Retinal pigment epithelial cell (primary cell): ENCODE measurements around the gene ASMT.

Experiments used
- DNase-seq: peaks from one replicate; pipeline ENCODE4 v3.0.0-alpha.2; 2010; ENCODE audit warnings: low read depth
- H3K4me3 ChIP-seq: 2 replicates; pipeline ENCODE4 v1.5.1; 2011; ENCODE audit warnings: mild to moderate bottlenecking, low read length, control low read depth, moderate library complexity
- CTCF ChIP-seq: conservative IDR thresholded peaks from 2 replicates; pipeline ENCODE4 v1.5.1; 2011; ENCODE audit warnings: low read depth, low read length, control low read depth, inconsistent platforms

The ASMT gene

GRCh38 chrX:1659664-1660461, 45.0 kb downstream of the ASMT start:
- no peak for DNase-seq
- no peak for TF ChIP-seq CTCF
- H3K4me3 ChIP-seq = no peak overlapping the region

- TF ChIP-seq CTCF = no peak
- no peak overlapping the region for H3K4me3 ChIP-seq
- no peak for DNase-seq
These were observed 46.4 kb downstream of the ASMT start for GRCh38 chrX:1661048-1661921.

- TF ChIP-seq CTCF = no peak
- DNase-seq = no peak
- H3K4me3 ChIP-seq = no peak overlapping the region
These were observed 47.0 kb downstream of the ASMT start for GRCh38 chrX:1661922-1662221.

GRCh38 chrX:1667566-1667965, 52.7 kb downstream of the ASMT start:
- no peak for TF ChIP-seq CTCF
- no peak overlapping the region for H3K4me3 ChIP-seq
- no peak for DNase-seq

GRCh38 chrX:1673337-1673736, 58.5 kb downstream of the ASMT start:
- peak; percentile 47 for TF ChIP-seq CTCF
- no peak for DNase-seq
- H3K4me3 ChIP-seq = no peak overlapping the region

- H3K4me3 ChIP-seq = no peak overlapping the region
- DNase-seq = no peak
- TF ChIP-seq CTCF = no peak
These were observed 62.0 kb downstream of the ASMT start for GRCh38 chrX:1676866-1677265.

- no peak overlapping the region for H3K4me3 ChIP-seq
- no peak for DNase-seq
- no peak for TF ChIP-seq CTCF
These were observed 64.4 kb downstream of the ASMT start for GRCh38 chrX:1679238-1679637.
